H1 (cell line): Measurements from ENCODE around the gene CCNL2. TPM values are rescaled to one million over a fixed set of nuclear protein-coding genes. Genes with fewer than 3 reads are reported as not detected.

Experiments used
- BACH1 ChIP-seq: IDR thresholded peaks from 2 replicates; pipeline ENCODE4 v1.6.1; 2012; ENCODE audit warnings: low read length, improper control_type of control experiment
- CHD2 ChIP-seq: IDR thresholded peaks from 2 replicates; pipeline ENCODE4 v1.6.1; 2012; ENCODE audit warnings: low read length, improper control_type of control experiment
- RNF2 ChIP-seq: fragments of 200-900, 300-1000 bp; sonication (generic); IDR thresholded peaks from 2 replicates; pipeline ENCODE4 v1.7.1; 2016; ENCODE audit warnings: borderline replicate concordance, low read depth, mild to moderate bottlenecking, antibody characterized with exemption, low read length; ENCODE audit not compliant: poor library complexity, severe bottlenecking; ENCODE audit errors: missing control alignments
- SUZ12 ChIP-seq: fragments of 200-600 bp; sonication (generic); IDR thresholded peaks from 2 replicates; pipeline ENCODE4 v1.6.1; 2012; ENCODE audit warnings: mild to moderate bottlenecking, inconsistent platforms, low read length, moderate library complexity, mixed read lengths
- polyA plus RNA-seq, 7 experiments: library from polyadenylated mRNA; depleted of rRNA in 3 of 7; stranded (reverse) in 5 of 7; unstranded in 2 of 7; fragments of >200 nt in 5 of 7; fragments of 200-250 nt in 2 of 7; gene quantifications; 1 replicate in 5 of 7; 2 replicates in 1 of 7; 4 replicates in 1 of 7; pipeline versions ENCODE4 v1.2.1 to v1.2.3, GENCODE V29; 2011 to 2013; ENCODE audit warnings: missing spikeins in 2 of 7, mixed read lengths in 2 of 7
- total RNA-seq: library from RNA; stranded (reverse); fragmentation: NEBNext Ultra II Directional; extraction: Animal tissue kit (Norgen Biotek cat#: 25700); gene quantifications from 2 replicates; pipeline ENCODE4 v1.2.1, GENCODE V29; 2021
- TF ChIP-seq, protein P1 (sequence below): IDR thresholded peaks from 2 replicates; pipeline ENCODE4 v1.6.1; 2011; ENCODE audit warnings: low read depth, mild to moderate bottlenecking, low read length; ENCODE audit not compliant: insufficient read depth

Gene CCNL2
- total and polyA plus RNA-seq, 2 of the 8 experiments (the other 6 are each of a cell fraction or from before 2014, with no cell fraction given), result 79.8 to 120 TPM

DNA sequence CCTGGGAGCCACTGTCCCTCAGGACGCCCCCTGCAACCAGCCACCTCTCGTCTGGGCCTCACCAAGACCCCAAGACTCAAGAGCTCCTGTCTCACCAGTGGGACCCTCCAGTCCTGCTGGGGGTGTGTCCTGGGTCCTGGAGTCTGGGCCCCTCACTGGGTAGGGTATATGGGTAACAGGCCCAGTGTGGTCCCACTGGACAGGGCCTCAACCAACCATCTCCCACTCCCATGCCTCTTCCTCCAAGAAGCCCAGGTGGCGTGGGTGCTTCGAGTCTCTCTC, 35.6 kb upstream of the CCNL2 start (continued):
- TF ChIP-seq RNF2 (no peak), SUZ12 (no peak), CHD2 (no peak), BACH1 (no peak)
- TF ChIP-seq, protein P1, sequence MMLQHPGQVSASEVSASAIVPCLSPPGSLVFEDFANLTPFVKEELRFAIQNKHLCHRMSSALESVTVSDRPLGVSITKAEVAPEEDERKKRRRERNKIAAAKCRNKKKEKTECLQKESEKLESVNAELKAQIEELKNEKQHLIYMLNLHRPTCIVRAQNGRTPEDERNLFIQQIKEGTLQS, result no peak
